Measurements from ENCODE around the gene NEDD4.

The NEDD4 gene

GRCh38 chr15:55778932-55779331 lies 214.5 kb downstream of the NEDD4 start:
- no peak for TF ChIP-seq FOXM1 (IDR thresholded peaks at IDR 0.05; ENCODE audit: borderline replicate concordance, low read depth)

All from Ishikawa (cell line).